ENCODE results near the gene ZBTB46. TPM values are rescaled to one million over a fixed set of nuclear protein-coding genes. Genes with fewer than 3 reads are reported as not detected.

Gene ZBTB46
- total and polyA plus RNA-seq, 9 donors: 14.2 to 20.9 (median 18.9) TPM

GRCh38 chr20:63787749-63788148 lies 43.3 kb downstream of the ZBTB46 start:
- WGBS (ENCODE audit: insufficient coverage): 77% methylated on average over 16 of the region's 16 CpGs
- Histone ChIP-seq H3K27ac (ENCODE audit: low read length) (peak overlapping the region; percentile 80), H3K4me1 (ENCODE audit: control insufficient read depth, insufficient read depth, low read length) (peaks cover 43% of the 10 kb centered on the region), H3K9me3 (replicated peaks; ENCODE audit: control insufficient read depth, low read depth, low read length) (no peaks in the 10 kb centered on the region), H3K36me3 (ENCODE audit: control insufficient read depth, insufficient read depth, low read length) (peaks cover 23% of the 10 kb centered on the region), H3K27me3 (ENCODE audit: control insufficient read depth, insufficient read depth, low read length) (no peaks in the 10 kb centered on the region), H3K4me3 (ENCODE audit: low read length) (no peak overlapping the region)
- no peak for DNase-seq

- no peaks in the 10 kb centered on the region for H3K27me3 ChIP-seq (ENCODE audit: control insufficient read depth, insufficient read depth, low read length)
- H3K4me3 ChIP-seq (ENCODE audit: low read length): no peak overlapping the region
- 81% methylated on average over 8 of the region's 11 CpGs for WGBS (ENCODE audit: insufficient coverage)
- H3K36me3 ChIP-seq (ENCODE audit: control insufficient read depth, insufficient read depth, low read length): peaks cover 23% of the 10 kb centered on the region
- DNase-seq: peak; percentile 44
- peaks cover 43% of the 10 kb centered on the region for H3K4me1 ChIP-seq (ENCODE audit: control insufficient read depth, insufficient read depth, low read length)
- peak overlapping the region; percentile 80 for H3K27ac ChIP-seq (ENCODE audit: low read length)
- H3K9me3 ChIP-seq (replicated peaks; ENCODE audit: control insufficient read depth, low read depth, low read length): no peaks in the 10 kb centered on the region
Observed at GRCh38 chr20:63787302-63787701, 43.8 kb downstream of the ZBTB46 start.

- WGBS (ENCODE audit: insufficient coverage): 38% methylated on average over 1 of the region's 14 CpGs
- Histone ChIP-seq H3K27ac (ENCODE audit: low read length) (peak overlapping the region; percentile 17), H3K4me1 (ENCODE audit: control insufficient read depth, insufficient read depth, low read length) (peaks cover 38% of the 10 kb centered on the region)
Observed at GRCh38 chr20:63785691-63786131, 45.4 kb downstream of the ZBTB46 start.

GRCh38 chr20:63783970-63784369 lies 47.1 kb downstream of the ZBTB46 start:
- Histone ChIP-seq H3K4me3 (ENCODE audit: low read length) (no peak overlapping the region), H3K9me3 (replicated peaks; ENCODE audit: control insufficient read depth, low read depth, low read length) (no peaks in the 10 kb centered on the region), H3K36me3 (ENCODE audit: control insufficient read depth, insufficient read depth, low read length) (peaks cover 10% of the 10 kb centered on the region), H3K4me1 (ENCODE audit: control insufficient read depth, insufficient read depth, low read length) (peaks cover 30% of the 10 kb centered on the region), H3K27me3 (ENCODE audit: control insufficient read depth, insufficient read depth, low read length) (no peaks in the 10 kb centered on the region), H3K27ac (ENCODE audit: low read length) (no peak overlapping the region)
- WGBS (ENCODE audit: insufficient coverage): 79% methylated on average over 12 of the region's 16 CpGs
- no peak for DNase-seq

More at GRCh38 chr20:63785691-63786131, 45.4 kb downstream of the ZBTB46 start:
- Histone ChIP-seq H3K36me3 (ENCODE audit: control insufficient read depth, insufficient read depth, low read length) (peaks cover 23% of the 10 kb centered on the region), H3K27me3 (ENCODE audit: control insufficient read depth, insufficient read depth, low read length) (no peaks in the 10 kb centered on the region), H3K4me3 (ENCODE audit: low read length) (no peak overlapping the region), H3K9me3 (replicated peaks; ENCODE audit: control insufficient read depth, low read depth, low read length) (no peaks in the 10 kb centered on the region)
- DNase-seq: no peak

- Histone ChIP-seq H3K4me3 (ENCODE audit: low read length) (no peak overlapping the region), H3K27ac (ENCODE audit: low read length) (no peak overlapping the region), H3K4me1 (ENCODE audit: control insufficient read depth, insufficient read depth, low read length) (peaks cover 20% of the 10 kb centered on the region), H3K27me3 (ENCODE audit: control insufficient read depth, insufficient read depth, low read length) (no peaks in the 10 kb centered on the region), H3K9me3 (replicated peaks; ENCODE audit: control insufficient read depth, low read depth, low read length) (no peaks in the 10 kb centered on the region), H3K36me3 (ENCODE audit: control insufficient read depth, insufficient read depth, low read length) (peaks cover 5% of the 10 kb centered on the region)
- no peak for DNase-seq
- 88% methylated on average over 6 of the region's 12 CpGs for WGBS (ENCODE audit: insufficient coverage)
Observed at GRCh38 chr20:63782521-63782971, 48.5 kb downstream of the ZBTB46 start.

DNA sequence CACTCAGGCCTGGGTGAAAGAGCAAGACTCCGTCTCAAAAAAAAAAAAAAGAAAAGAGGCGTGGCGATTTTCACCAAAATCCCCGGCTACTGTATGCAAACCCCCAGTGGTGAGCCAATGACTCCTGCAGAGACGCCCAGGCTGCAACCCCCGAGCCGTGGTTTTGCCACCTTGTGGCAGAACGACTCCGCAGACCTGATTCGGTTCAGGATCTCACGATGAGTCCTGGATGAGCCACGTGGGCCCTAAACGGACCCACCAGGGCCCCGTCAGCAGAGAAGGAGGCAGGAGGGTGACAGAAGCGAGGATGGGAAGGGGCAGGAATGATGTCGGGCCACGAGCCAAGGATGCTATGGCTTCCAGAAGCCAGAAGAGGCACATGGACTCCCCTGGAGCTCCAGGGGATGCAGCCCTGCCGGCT lies 49.0 kb downstream of the ZBTB46 start:
- Histone ChIP-seq H3K4me3 (ENCODE audit: low read length) (no peak overlapping the region), H3K27ac (ENCODE audit: low read length) (no peak overlapping the region), H3K9me3 (replicated peaks; ENCODE audit: control insufficient read depth, low read depth, low read length) (no peaks in the 10 kb centered on the region), H3K4me1 (ENCODE audit: control insufficient read depth, insufficient read depth, low read length) (peaks cover 16% of the 10 kb centered on the region), H3K27me3 (ENCODE audit: control insufficient read depth, insufficient read depth, low read length) (no peaks in the 10 kb centered on the region), H3K36me3 (ENCODE audit: control insufficient read depth, insufficient read depth, low read length) (peaks cover 9% of the 10 kb centered on the region)
- WGBS (ENCODE audit: insufficient coverage): 81% methylated on average over 17 of the region's 18 CpGs
- no peak for DNase-seq

DNA sequence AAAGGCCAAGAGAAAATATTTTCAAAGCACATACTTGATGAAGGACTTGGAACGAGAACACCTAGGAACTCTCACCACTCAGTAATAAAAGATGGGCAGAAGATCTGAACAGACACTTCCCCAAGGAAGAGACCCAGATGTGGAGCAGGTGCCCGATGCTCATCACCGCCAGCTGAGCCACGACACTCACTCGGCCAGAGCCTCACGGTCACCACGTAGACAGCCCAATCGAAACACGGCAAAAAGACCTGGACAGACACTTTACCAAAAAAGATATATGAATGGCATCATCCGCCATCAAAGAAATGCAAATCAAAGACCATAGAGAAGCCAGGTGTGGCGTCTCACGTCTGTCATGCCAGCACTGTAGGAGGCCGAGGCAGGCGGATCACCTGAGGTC lies 49.9 kb downstream of the ZBTB46 start:
- WGBS (ENCODE audit: insufficient coverage): 90% methylated on average over 10 of the region's 14 CpGs
- peaks cover 11% of the 10 kb centered on the region for H3K36me3 ChIP-seq (ENCODE audit: control insufficient read depth, insufficient read depth, low read length)
- no peaks in the 10 kb centered on the region for H3K27me3 ChIP-seq (ENCODE audit: control insufficient read depth, insufficient read depth, low read length)
- H3K4me1 ChIP-seq (ENCODE audit: control insufficient read depth, insufficient read depth, low read length): peaks cover 7% of the 10 kb centered on the region
- no peak overlapping the region for H3K27ac ChIP-seq (ENCODE audit: low read length)
- H3K9me3 ChIP-seq (replicated peaks; ENCODE audit: control insufficient read depth, low read depth, low read length): no peaks in the 10 kb centered on the region
- DNase-seq: no peak
- H3K4me3 ChIP-seq (ENCODE audit: low read length): no peak overlapping the region

DNA sequence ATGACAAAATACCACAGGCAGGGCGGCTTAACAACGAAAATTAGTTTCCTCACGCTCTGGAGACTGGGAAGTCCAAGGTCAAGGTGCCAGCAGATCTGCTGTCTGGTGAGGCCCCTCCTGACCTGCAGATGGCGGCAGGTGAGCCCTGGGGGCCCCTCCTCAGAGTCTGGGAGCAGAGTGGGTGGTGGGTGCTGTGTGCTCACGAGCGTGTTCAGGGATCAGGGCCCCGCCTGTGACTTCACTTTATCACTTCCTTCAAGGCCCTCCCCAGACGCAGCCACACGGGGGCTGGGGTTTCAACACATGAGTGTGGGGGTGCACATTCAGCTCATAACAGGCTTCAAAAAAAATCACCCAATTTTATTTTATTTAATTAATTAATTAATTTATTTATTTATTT lies 52.2 kb downstream of the ZBTB46 start:
- Histone ChIP-seq H3K4me3 (ENCODE audit: low read length) (no peak overlapping the region), H3K9me3 (replicated peaks; ENCODE audit: control insufficient read depth, low read depth, low read length) (no peaks in the 10 kb centered on the region), H3K36me3 (ENCODE audit: control insufficient read depth, insufficient read depth, low read length) (peaks cover 15% of the 10 kb centered on the region), H3K27me3 (ENCODE audit: control insufficient read depth, insufficient read depth, low read length) (no peaks in the 10 kb centered on the region), H3K4me1 (ENCODE audit: control insufficient read depth, insufficient read depth, low read length) (peaks cover 18% of the 10 kb centered on the region), H3K27ac (ENCODE audit: low read length) (no peak overlapping the region)
- WGBS (ENCODE audit: insufficient coverage): 84% methylated on average over 3 of the region's 9 CpGs
- no peak for DNase-seq

GRCh38 chr20:63778034-63778752 lies 52.9 kb downstream of the ZBTB46 start:
- WGBS (ENCODE audit: insufficient coverage): 63% methylated on average over 10 of the region's 19 CpGs
- no peak overlapping the region for H3K4me3 ChIP-seq (ENCODE audit: low read length)
- H3K36me3 ChIP-seq (ENCODE audit: control insufficient read depth, insufficient read depth, low read length): peaks cover 15% of the 10 kb centered on the region
- H3K27me3 ChIP-seq (ENCODE audit: control insufficient read depth, insufficient read depth, low read length): no peaks in the 10 kb centered on the region
- H3K9me3 ChIP-seq (replicated peaks; ENCODE audit: control insufficient read depth, low read depth, low read length): no peaks in the 10 kb centered on the region
- H3K4me1 ChIP-seq (ENCODE audit: control insufficient read depth, insufficient read depth, low read length): peaks cover 21% of the 10 kb centered on the region
- no peak overlapping the region for H3K27ac ChIP-seq (ENCODE audit: low read length)
- DNase-seq: no peak

- WGBS (ENCODE audit: insufficient coverage): 94% methylated on average over 9 of the region's 13 CpGs
- Histone ChIP-seq H3K9me3 (replicated peaks; ENCODE audit: control insufficient read depth, low read depth, low read length) (no peaks in the 10 kb centered on the region), H3K27me3 (ENCODE audit: control insufficient read depth, insufficient read depth, low read length) (no peaks in the 10 kb centered on the region)
Observed at GRCh38 chr20:63777614-63778013, 53.5 kb downstream of the ZBTB46 start.

More at GRCh38 chr20:63777614-63778013, 53.5 kb downstream of the ZBTB46 start:
- H3K36me3 ChIP-seq (ENCODE audit: control insufficient read depth, insufficient read depth, low read length): peaks cover 15% of the 10 kb centered on the region
- no peak overlapping the region for H3K27ac ChIP-seq (ENCODE audit: low read length)
- DNase-seq: no peak
- H3K4me3 ChIP-seq (ENCODE audit: low read length): no peak overlapping the region
- peaks cover 21% of the 10 kb centered on the region for H3K4me1 ChIP-seq (ENCODE audit: control insufficient read depth, insufficient read depth, low read length)
